Lower lobe of right lung (tissue), 2 donors: ENCODE data around the gene ABCA7. TPM values are rescaled to one million over a fixed set of nuclear protein-coding genes. Genes with fewer than 3 reads are reported as not detected.

ENCODE experiments used
- ATAC-seq, 2 donors: fragments of 200-7000 bp; cut with Tn5 transposase; one replicate each; pipeline ENCODE4 v1.9.1; 2020 to 2022; ENCODE audit warnings: mild to moderate bottlenecking in 2 of 2, moderate library complexity in 2 of 2
- DNase-seq: peaks from one replicate; pipeline ENCODE4 v3.0.0-alpha.2; 2020
- H3K27ac ChIP-seq: fragments of 200-600 bp; one replicate; pipeline ENCODE4 v1.8.0; 2022
- H3K27me3 ChIP-seq: fragments of 200-600 bp; one replicate; pipeline ENCODE4 v1.8.0; 2022; ENCODE audit warnings: low read depth
- H3K36me3 ChIP-seq: fragments of 200-600 bp; one replicate; pipeline ENCODE4 v1.8.0; 2022; ENCODE audit warnings: mild to moderate bottlenecking
- H3K4me1 ChIP-seq: fragments of 200-600 bp; one replicate; pipeline ENCODE4 v1.8.0; 2022
- H3K4me3 ChIP-seq: fragments of 200-600 bp; one replicate; pipeline ENCODE4 v1.8.0; 2022; ENCODE audit warnings: mild to moderate bottlenecking
- H3K9me3 ChIP-seq: fragments of 200-600 bp; one replicate; pipeline ENCODE4 v1.8.0; 2022
- intact Hi-C: fragments of 100-400 bp; cut with DNase I; formaldehyde crosslinking; loops from one replicate; pipeline ENCODE4 v1.11.0; 2022
- total RNA-seq: library from RNA; stranded (reverse); fragmentation: NEBNext Ultra II Directional; extraction: Animal tissue kit (Norgen Biotek cat#: 25700); gene quantifications from one replicate; pipeline ENCODE4 v1.2.1, GENCODE V29; 2021
- TF ChIP-seq, protein P1 (sequence below): fragments of 200-600 bp; IDR thresholded peaks from one replicate; pipeline ENCODE4 v1.8.0; 2022; ENCODE audit warnings: antibody characterized with exemption, mild to moderate bottlenecking
- donor health status: DM: no; HTN: yes; CAD: no; lungs with severe emphysema.

The ABCA7 gene
- total RNA-seq, 1 donor from 2014 or later = 53.3 TPM

DNA sequence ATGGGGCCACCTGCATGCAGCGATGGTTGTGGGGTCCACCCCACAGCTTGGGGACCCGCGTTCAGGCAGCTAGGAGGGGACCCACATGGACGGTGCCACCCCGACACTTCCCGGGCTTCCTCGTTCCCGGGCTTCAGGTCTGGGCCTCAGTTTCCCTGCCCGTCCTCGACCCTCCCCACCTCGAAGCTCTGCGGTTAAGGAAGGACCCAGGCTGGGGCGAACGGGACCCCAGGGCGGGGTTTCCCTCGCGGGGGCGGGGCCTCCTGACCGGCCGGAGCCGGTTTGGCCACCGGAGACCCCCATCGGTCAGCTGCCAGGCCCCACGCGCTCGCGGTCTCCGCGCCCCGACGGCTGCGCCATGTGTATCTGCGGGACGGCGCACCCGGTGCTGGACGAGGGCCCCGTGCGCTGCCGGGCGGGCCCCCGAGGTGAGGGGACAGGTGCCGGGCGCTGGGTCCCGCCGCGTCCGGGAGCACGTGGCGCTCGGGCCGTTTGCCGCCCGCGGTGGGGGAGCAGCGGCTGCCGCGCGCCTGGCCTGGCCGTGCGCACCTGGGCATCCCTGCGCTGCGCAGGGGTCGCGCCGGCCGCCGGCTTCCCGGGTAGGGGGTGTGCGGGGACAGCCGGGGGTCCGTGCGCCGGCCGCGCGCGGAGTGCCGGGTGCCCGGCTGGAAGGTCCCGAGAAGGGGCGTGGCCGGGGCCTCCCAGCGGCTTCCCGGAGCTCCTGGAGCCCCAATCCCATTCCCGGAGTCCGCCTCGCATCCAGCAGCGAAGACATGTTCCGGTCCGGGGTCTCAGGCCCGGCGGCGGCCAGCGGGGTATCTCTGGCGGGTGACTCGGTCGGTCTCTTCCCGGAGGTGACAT, 31.3 kb downstream of the ABCA7 start:
- intact Hi-C loops = no loop called here
- Histone ChIP-seq H3K27me3 (peaks cover 8% of the 10 kb centered on the region), H3K4me3 (no peak overlapping the region), H3K9me3 (no peaks in the 10 kb centered on the region), H3K4me1 (peaks cover 70% of the 10 kb centered on the region), H3K36me3 (peaks cover 23% of the 10 kb centered on the region), H3K27ac (no peak overlapping the region)
- ATAC-seq = no peak
- TF ChIP-seq, protein P1, sequence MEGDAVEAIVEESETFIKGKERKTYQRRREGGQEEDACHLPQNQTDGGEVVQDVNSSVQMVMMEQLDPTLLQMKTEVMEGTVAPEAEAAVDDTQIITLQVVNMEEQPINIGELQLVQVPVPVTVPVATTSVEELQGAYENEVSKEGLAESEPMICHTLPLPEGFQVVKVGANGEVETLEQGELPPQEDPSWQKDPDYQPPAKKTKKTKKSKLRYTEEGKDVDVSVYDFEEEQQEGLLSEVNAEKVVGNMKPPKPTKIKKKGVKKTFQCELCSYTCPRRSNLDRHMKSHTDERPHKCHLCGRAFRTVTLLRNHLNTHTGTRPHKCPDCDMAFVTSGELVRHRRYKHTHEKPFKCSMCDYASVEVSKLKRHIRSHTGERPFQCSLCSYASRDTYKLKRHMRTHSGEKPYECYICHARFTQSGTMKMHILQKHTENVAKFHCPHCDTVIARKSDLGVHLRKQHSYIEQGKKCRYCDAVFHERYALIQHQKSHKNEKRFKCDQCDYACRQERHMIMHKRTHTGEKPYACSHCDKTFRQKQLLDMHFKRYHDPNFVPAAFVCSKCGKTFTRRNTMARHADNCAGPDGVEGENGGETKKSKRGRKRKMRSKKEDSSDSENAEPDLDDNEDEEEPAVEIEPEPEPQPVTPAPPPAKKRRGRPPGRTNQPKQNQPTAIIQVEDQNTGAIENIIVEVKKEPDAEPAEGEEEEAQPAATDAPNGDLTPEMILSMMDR = no peak
- no peak for DNase-seq

DNA sequence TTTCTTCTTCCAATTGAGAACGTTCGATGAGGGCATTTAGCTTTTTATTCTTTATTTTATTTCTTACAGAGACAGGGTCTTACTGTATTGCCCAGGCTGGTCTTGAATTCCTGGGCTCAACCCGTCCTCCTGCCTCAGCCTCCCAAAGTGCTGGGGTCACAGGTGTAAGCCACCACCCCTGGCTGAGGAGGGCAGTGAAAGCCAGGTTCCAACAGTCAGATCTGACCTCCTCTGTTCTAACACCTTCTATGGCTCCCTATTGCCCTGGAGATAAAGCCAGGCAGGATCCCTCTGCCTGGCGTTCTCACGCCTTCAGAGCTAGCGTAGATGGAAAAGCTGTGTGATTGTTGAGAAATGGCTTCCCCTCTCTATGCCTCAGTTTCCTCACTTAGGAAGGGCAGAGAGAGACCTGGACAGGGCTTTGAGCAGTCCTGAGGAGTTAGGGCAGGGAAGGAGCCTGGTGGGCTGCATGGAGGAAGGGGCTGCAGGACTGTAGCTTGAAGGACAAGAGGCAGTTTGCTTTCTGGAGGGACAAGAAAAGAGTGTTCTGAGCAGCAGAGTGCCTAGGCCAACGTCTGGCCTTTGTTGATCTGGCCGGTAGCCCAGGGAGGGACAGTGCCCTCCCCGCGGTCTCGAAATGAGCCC, 32.6 kb downstream of the ABCA7 start:
- Histone ChIP-seq H3K27me3 (peaks cover 8% of the 10 kb centered on the region), H3K27ac (no peak overlapping the region), H3K9me3 (no peaks in the 10 kb centered on the region), H3K4me3 (no peak overlapping the region), H3K36me3 (peaks cover 23% of the 10 kb centered on the region), H3K4me1 (peaks cover 70% of the 10 kb centered on the region)
- TF ChIP-seq, protein P1 = no peak
- intact Hi-C loops = no loop called here
- DNase-seq (no peak), ATAC-seq (no peak)

DNA sequence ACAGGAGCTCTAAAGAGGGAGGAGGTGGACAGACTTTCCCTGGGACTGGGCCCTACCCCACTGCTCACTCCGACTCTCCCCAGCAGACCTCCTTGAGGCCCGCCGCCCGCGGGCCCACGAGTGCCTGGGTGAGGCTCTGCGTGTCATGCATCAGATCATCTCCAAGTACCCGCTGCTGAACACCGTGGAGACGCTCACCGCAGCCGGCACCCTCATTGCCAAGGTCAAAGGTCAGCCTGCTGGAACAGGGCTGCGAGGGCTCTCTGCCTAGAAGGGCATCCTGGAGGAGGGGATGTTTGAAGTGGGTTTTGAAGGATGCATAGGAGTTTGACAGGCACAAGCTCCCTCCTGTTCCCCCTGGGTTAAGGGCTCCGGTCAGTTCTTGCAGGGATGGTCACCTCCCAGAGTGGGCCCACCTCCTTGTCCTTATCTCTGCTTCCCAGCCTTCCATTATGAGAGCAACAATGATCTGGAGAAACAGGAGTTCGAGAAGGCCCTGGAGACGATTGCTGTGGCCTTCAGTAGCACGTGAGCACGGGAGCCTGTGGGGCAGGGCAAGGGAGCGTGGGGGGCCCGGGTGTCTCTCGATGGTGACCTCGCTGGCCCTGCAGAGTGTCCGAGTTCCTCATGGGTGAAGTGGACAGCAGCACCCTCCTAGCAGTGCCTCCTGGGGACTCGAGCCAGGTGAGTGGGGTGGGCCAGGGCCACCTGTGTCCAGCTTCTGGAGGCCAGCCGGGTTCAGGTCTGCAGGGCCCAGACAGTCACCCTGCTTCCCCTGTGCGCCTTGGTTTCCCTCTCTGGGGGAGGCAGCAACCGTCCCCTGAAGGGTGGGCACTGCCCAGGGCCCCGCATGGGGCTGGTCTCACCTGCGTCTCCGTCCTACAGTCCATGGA, 33.4 kb downstream of the ABCA7 start:
- TF ChIP-seq, protein P1 = no peak
- peak overlapping the region; percentile 69 for H3K27ac ChIP-seq
- intact Hi-C loops = no loop called here
- peaks cover 68% of the 10 kb centered on the region for H3K4me1 ChIP-seq
- DNase-seq (no peak), ATAC-seq (no peak)
- H3K9me3 ChIP-seq = no peaks in the 10 kb centered on the region
- no peak overlapping the region for H3K4me3 ChIP-seq
- peaks cover 23% of the 10 kb centered on the region for H3K36me3 ChIP-seq
- H3K27me3 ChIP-seq = peaks cover 8% of the 10 kb centered on the region

DNA sequence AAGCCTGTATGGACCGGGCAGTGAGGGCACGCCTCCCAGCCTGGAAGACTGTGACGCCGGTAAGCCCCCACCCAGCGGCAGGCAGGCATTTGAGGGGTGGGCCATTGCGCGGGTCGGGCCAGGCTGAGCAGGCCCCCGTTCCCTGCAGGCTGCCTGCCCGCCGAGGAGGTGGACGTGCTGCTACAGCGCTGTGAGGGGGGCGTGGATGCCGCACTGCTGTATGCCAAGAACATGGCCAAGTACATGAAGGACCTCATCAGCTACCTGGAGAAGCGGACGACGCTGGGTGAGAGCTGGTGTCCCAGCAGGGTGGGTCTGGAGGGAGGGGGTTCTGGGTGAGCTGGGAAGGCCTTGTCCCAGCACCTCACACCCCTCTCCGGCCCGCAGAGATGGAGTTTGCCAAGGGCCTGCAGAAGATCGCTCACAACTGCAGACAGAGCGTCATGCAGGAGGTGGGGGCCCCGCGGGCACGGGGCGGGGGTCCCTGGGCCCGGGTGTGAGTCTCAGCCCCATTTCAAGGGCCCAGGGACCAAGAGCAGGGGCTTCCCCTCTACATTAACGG, 34.1 kb downstream of the ABCA7 start:
- Histone ChIP-seq H3K4me3 (peak overlapping the region; percentile 44), H3K27me3 (peaks cover 8% of the 10 kb centered on the region), H3K27ac (peak overlapping the region; percentile 69), H3K4me1 (peaks cover 61% of the 10 kb centered on the region), H3K36me3 (peaks cover 29% of the 10 kb centered on the region), H3K9me3 (no peaks in the 10 kb centered on the region)
- DNase-seq = peak; percentile 53
- intact Hi-C loops = no loop called here
- no peak for ATAC-seq
- TF ChIP-seq, protein P1 = no peak
